ENCODE measurements around the gene TMEM123. TPM values are rescaled to one million over a fixed set of nuclear protein-coding genes. Genes with fewer than 3 reads are reported as not detected.
A peak's percentile ranks its signal among the peaks of the same experiment; 100 is the strongest.

Gene TMEM123
- total and polyA plus RNA-seq, 2 of the 13 experiments (the other 11 are each of a cell fraction or from before 2014, with no cell fraction given): 365 to 2,761 TPM

DNA sequence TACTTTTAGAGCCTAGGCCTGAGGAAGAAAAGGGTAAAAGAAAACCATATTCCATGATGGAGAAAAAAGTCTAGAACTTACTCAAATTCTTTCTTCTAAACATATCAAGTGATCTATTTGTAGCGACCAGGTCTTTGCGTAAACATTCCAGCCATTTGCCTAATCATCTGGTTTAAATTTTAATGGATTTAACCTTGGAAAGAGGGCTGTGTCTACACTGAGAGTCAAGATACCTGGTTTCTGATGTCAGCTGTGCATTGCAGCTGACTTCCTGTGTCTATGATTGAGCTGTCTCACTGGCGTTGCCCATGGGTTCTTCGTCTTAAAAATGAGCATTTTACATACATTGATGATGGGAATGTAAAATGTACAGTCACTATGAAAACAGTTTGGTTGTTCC is 10.0 kb upstream of the TMEM123 start (continued):
- TF ChIP-seq, protein P1, sequence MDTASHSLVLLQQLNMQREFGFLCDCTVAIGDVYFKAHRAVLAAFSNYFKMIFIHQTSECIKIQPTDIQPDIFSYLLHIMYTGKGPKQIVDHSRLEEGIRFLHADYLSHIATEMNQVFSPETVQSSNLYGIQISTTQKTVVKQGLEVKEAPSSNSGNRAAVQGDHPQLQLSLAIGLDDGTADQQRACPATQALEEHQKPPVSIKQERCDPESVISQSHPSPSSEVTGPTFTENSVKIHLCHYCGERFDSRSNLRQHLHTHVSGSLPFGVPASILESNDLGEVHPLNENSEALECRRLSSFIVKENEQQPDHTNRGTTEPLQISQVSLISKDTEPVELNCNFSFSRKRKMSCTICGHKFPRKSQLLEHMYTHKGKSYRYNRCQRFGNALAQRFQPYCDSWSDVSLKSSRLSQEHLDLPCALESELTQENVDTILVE (CRISPR knock-in tag; IDR thresholded peaks at IDR 0.05): 0 out of 2 replicates have a peak, but pooled peaks have one; percentile 41
- TF ChIP-seq MED1 (CRISPR knock-in tag; IDR thresholded peaks at IDR 0.05) (peak; percentile 98), JUN (CRISPR knock-in tag; IDR thresholded peaks at IDR 0.05) (peak; percentile 75; the same call in 1 of the 2 replicates), ZNF235 (CRISPR knock-in tag; IDR thresholded peaks at IDR 0.05; ENCODE audit: borderline replicate concordance) (no peak), CBX5 (CRISPR knock-in tag; IDR thresholded peaks at IDR 0.05; ENCODE audit: borderline replicate concordance) (peak; percentile 42; the same call in 1 of the 2 replicates), GATAD2A (CRISPR knock-in tag; IDR thresholded peaks at IDR 0.05) (peak; percentile 94), ZNF460 (CRISPR knock-in tag; IDR thresholded peaks at IDR 0.05; ENCODE audit: borderline replicate concordance) (no peak), SYNCRIP (IDR thresholded peaks at IDR 0.05; ENCODE audit: insufficient read depth, low read depth, low read length) (no peak), SOX6 (IDR thresholded peaks at IDR 0.05) (no peak), SOX6 (CRISPR knock-in tag; IDR thresholded peaks at IDR 0.05) (peak; percentile 90), ZSCAN29 (CRISPR knock-in tag; conservative IDR thresholded peaks at IDR 0.05) (peak; percentile 99), FOXA1 (IDR thresholded peaks at IDR 0.05) (no peak), FOXA1 (CRISPR knock-in tag; IDR thresholded peaks at IDR 0.05) (peak; percentile 83), ZNF792 (CRISPR knock-in tag; IDR thresholded peaks at IDR 0.05) (0 out of 2 replicates have a peak, but pooled peaks have one; percentile 43), TSC22D2 (CRISPR knock-in tag; IDR thresholded peaks at IDR 0.05; ENCODE audit: borderline replicate concordance) (no peak)
- TF ChIP-seq, protein P2, sequence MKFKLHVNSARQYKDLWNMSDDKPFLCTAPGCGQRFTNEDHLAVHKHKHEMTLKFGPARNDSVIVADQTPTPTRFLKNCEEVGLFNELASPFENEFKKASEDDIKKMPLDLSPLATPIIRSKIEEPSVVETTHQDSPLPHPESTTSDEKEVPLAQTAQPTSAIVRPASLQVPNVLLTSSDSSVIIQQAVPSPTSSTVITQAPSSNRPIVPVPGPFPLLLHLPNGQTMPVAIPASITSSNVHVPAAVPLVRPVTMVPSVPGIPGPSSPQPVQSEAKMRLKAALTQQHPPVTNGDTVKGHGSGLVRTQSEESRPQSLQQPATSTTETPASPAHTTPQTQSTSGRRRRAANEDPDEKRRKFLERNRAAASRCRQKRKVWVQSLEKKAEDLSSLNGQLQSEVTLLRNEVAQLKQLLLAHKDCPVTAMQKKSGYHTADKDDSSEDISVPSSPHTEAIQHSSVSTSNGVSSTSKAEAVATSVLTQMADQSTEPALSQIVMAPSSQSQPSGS (CRISPR knock-in tag; IDR thresholded peaks at IDR 0.05): peak; percentile 85
- TF ChIP-seq, protein P3, sequence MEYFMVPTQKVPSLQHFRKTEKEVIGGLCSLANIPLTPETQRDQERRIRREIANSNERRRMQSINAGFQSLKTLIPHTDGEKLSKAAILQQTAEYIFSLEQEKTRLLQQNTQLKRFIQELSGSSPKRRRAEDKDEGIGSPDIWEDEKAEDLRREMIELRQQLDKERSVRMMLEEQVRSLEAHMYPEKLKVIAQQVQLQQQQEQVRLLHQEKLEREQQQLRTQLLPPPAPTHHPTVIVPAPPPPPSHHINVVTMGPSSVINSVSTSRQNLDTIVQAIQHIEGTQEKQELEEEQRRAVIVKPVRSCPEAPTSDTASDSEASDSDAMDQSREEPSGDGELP (IDR thresholded peaks at IDR 0.05; ENCODE audit: borderline replicate concordance, low read depth): peak; percentile 99
- TF ChIP-seq, protein P4, sequence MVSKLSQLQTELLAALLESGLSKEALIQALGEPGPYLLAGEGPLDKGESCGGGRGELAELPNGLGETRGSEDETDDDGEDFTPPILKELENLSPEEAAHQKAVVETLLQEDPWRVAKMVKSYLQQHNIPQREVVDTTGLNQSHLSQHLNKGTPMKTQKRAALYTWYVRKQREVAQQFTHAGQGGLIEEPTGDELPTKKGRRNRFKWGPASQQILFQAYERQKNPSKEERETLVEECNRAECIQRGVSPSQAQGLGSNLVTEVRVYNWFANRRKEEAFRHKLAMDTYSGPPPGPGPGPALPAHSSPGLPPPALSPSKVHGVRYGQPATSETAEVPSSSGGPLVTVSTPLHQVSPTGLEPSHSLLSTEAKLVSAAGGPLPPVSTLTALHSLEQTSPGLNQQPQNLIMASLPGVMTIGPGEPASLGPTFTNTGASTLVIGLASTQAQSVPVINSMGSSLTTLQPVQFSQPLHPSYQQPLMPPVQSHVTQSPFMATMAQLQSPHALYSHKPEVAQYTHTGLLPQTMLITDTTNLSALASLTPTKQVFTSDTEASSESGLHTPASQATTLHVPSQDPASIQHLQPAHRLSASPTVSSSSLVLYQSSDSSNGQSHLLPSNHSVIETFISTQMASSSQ (IDR thresholded peaks at IDR 0.05; ENCODE audit: low read depth): peak; percentile 97
- TF ChIP-seq, protein P4 (CRISPR knock-in tag; IDR thresholded peaks at IDR 0.05; ENCODE audit: borderline replicate concordance): peak; percentile 98
- TF ChIP-seq, protein P5, sequence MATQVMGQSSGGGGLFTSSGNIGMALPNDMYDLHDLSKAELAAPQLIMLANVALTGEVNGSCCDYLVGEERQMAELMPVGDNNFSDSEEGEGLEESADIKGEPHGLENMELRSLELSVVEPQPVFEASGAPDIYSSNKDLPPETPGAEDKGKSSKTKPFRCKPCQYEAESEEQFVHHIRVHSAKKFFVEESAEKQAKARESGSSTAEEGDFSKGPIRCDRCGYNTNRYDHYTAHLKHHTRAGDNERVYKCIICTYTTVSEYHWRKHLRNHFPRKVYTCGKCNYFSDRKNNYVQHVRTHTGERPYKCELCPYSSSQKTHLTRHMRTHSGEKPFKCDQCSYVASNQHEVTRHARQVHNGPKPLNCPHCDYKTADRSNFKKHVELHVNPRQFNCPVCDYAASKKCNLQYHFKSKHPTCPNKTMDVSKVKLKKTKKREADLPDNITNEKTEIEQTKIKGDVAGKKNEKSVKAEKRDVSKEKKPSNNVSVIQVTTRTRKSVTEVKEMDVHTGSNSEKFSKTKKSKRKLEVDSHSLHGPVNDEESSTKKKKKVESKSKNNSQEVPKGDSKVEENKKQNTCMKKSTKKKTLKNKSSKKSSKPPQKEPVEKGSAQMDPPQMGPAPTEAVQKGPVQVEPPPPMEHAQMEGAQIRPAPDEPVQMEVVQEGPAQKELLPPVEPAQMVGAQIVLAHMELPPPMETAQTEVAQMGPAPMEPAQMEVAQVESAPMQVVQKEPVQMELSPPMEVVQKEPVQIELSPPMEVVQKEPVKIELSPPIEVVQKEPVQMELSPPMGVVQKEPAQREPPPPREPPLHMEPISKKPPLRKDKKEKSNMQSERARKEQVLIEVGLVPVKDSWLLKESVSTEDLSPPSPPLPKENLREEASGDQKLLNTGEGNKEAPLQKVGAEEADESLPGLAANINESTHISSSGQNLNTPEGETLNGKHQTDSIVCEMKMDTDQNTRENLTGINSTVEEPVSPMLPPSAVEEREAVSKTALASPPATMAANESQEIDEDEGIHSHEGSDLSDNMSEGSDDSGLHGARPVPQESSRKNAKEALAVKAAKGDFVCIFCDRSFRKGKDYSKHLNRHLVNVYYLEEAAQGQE (IDR thresholded peaks at IDR 0.05; ENCODE audit: borderline replicate concordance in 1 of 2, low read depth in 1 of 2, low read length in 2 of 2): no peak

Measured in HepG2 (cell line).